Left kidney (tissue), 8 donors: Measurements from ENCODE around the gene PTCD3. TPM values are rescaled to one million over a fixed set of nuclear protein-coding genes. Genes with fewer than 3 reads are reported as not detected.

Source experiments
- DNase-seq: peaks from one replicate; pipeline ENCODE4 v3.0.0-alpha.2; 2013
- long read RNA-seq, 8 donors: transcript quantifications; one replicate each; lab custom pipeline, GENCODE V29; 2026
- polyA plus RNA-seq: library from polyadenylated mRNA; unstranded; fragments of 120-200 nt; gene quantifications from one replicate; pipeline ENCODE4 v1.2.1, GENCODE V29; 2013; ENCODE audit not compliant: insufficient read length

Gene PTCD3
- 182 TPM for polyA plus RNA-seq
- long read RNA-seq, donor 1, full-length matches to known transcripts, result 4 of 24 reads
- long read RNA-seq, donor 1, partial matches to known transcripts, result 20 of 24 reads
- long read RNA-seq, donor 1, other reads (novel, unspliced or antisense), result 0 of 24 reads
- long read RNA-seq, donor 2, full-length matches to known transcripts, result 10 of 139 reads
- long read RNA-seq, donor 2, partial matches to known transcripts, result 116 of 139 reads
- long read RNA-seq, donor 2, other reads (novel, unspliced or antisense), result 13 of 139 reads
- long read RNA-seq, donor 3, full-length matches to known transcripts, result 6 of 36 reads
- long read RNA-seq, donor 3, partial matches to known transcripts, result 30 of 36 reads
- long read RNA-seq, donor 3, other reads (novel, unspliced or antisense), result 0 of 36 reads
- long read RNA-seq, donor 4, partial matches to known transcripts, result 0 of 1 reads
- long read RNA-seq, donor 4, other reads (novel, unspliced or antisense), result 0 of 1 reads
- long read RNA-seq, donor 5, full-length matches to known transcripts, result 6 of 152 reads
- long read RNA-seq, donor 5, partial matches to known transcripts, result 126 of 152 reads
- long read RNA-seq, donor 5, other reads (novel, unspliced or antisense), result 20 of 152 reads
- long read RNA-seq, donor 6, full-length matches to known transcripts, result 11 of 59 reads
- long read RNA-seq, donor 6, partial matches to known transcripts, result 48 of 59 reads
- long read RNA-seq, donor 6, other reads (novel, unspliced or antisense), result 0 of 59 reads
- long read RNA-seq, donor 7, full-length matches to known transcripts, result 6 of 56 reads
- long read RNA-seq, donor 7, partial matches to known transcripts, result 45 of 56 reads
- long read RNA-seq, donor 7, other reads (novel, unspliced or antisense), result 5 of 56 reads
- long read RNA-seq, donor 8, full-length matches to known transcripts, result 2 of 7 reads
- long read RNA-seq, donor 8, partial matches to known transcripts, result 5 of 7 reads
- long read RNA-seq, donor 8, other reads (novel, unspliced or antisense), result 0 of 7 reads

DNA sequence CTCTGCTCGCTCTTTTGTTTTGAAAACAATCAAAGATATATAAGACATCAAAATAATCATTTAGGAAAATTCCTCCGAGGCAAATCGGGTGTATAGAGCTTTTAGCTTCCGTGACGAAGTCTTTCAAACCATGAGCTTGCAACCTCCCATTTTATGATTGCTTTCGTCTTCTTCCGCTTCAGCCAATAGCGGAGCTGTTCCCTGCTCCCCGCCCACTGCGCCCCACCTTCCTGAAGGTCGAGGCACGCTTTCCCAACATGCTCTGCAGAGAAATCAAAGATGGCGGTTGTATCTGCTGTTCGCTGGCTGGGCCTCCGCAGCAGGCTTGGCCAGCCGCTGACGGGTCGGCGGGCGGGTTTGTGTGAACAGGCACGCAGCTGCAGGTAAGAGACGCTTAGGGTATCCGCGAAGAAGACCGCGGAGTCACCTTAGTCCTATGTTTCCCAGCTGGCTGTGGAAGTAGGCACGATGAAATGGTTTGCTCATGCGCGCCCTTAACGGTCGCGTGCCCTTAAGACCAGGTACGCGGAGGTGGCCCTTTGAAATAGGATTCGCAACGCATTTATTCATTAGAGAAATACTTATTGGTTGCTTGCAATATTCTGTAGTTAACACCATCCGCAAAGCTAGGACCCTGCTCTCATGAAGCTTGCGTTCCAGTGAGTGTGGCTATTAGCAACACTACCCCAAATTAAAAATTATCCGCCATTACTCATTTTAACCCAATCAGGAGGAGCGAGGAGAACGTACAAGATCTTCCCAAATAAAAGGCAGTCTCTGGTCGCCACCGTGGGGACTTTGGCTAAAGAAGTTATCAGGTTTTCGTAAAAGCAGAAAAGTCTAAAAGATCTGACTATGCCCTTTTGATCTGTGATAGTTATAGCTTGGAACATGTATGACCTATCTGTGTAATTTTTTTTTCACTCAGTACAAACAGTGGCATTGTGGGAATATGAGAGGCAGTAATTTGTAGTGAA is at the start of gene PTCD3:
TSS of gene PTCD3 (plus strand) at position 267 of the 977 bp plus-strand sequence. CDS start at position 280, 13 bp downstream.
- peak; percentile 95 for DNase-seq

DNA sequence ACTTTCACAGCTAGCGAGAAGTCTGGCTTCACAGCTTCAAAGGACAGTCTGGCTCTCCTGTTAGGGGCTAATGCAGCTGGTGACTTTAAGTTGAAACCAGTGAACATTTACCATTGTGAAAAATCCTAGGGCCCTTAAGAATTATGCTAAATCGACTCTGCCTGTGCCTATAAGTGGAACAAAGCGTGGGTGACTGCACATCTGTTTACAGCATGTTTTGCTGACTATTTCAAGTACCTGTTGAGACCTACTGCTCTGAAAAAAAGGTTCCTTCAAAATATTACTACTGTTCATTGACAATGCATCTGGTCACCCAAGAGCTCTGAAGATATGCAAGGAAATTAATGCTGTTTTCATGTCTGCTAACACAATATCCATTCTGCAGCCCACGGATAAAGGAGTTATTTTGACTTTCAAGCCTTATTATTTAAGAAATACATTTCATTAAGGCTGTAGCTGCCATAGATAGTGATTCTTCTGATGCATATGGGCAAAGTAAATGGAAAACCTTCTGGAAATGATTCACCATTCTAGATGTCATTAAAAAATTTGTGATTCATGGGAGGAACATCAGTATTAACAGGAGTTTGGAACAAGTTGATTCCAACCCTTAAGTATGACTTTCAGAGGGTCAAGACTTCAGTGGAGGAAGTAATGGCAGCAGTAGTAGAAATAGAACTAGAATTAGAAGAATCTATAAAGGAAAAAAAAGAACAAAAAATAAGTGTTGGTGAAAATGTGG is 49.3 kb upstream of the PTCD3 start:
- no peak for DNase-seq

DNA sequence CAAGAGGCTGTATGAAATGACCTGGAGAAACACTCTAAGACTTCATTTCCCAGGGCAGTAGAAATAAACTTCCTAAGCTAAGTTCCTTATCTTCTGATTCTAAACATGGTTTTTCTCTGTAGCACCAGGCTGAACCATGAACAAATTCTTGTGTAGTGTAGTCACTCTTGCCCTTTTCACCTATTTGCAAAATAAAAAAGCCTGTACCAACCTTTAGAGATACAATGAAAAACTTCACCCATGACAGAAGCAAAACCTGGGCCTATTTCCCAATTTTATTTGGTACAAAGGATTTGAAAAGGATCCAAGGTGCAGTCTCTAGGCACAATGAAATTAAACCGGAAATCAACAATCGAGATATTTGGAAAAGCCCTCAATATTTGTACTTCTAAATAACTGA is 44.0 kb upstream of the PTCD3 start:
- no peak for DNase-seq

DNA sequence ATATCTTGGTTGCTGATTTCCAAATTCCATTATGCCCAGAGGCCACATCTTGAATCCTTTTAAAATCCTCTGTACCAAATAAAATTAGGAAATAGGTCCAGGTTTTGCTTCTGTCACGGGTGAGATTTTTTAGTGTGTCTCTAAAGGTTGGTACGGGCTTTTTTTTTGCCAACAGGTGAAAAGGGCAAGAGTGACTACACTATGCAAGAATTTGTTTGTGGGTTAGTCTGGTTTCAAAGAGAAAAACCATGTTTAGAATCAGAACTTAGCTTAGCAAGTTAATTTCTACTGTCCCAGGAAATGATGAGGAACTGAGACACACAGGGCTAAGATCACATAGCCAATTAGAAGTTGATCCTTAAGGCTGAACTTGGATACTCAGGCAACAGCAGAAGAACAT is 42.0 kb upstream of the PTCD3 start:
- no peak for DNase-seq

DNA sequence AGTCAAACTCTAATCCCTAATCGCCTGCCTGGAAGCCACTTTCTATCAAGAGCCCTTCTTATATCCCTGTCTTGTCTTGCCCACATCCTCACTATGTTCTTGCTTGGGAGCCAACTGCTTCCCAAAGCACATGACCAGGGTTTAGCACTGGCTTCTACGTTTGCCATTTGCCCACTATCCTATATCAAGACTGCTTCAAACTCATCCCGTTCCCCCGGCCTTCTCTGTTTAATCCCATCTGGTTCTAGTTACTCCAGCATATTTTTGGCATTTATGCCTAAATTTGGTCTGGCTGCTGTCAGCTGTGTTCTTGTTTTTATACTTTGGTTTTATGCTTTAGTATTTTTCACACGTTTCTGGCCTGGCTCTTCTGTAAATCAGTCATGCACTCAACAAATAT is 40.5 kb upstream of the PTCD3 start:
- DNase-seq, result no peak

DNA sequence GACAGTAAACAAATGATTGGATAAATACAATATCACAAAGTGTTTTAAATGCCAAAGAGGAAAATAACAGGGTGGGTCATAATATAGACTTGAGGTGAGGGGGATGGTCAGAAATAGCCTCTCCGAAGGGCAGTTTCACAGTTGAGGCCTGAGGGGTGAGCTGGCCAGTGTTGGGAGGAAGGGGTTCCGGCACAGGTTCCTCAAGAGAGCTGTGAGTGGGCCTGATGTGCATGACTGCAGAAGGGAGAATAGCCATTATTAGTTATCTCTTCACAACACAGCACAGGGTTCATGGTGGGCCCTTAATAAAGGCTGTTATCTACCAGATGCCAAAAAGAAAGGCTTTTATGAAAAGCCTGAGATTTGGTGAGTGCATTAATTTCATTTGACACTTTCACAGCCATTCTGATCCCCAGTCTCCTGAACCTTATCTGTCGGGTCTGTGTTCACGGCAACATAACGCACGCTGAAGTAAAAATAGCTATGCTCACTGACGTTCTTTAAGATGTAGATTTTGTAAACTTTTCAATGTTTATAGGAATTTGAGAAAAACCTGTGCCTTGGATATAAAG is 39.9 kb upstream of the PTCD3 start:
- no peak for DNase-seq

DNA sequence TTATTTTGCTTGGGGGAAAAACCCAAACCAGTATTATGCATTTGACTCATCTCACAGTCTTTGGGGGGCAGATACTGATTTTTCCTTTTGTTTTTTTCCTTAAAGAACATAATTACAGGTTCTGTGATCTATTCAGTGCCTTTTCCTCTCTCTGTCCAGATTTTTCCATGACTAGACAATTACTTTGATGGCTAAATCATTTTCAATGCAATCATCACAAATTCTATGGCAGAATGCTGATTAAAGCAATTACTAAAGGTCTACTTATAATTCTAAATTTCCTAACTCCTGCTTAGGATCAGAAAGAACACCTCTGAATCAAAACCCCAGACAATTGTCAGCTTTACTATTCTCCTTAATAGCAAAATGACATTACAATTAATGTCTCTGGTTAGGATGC is 39.1 kb upstream of the PTCD3 start:
- DNase-seq, result no peak

DNA sequence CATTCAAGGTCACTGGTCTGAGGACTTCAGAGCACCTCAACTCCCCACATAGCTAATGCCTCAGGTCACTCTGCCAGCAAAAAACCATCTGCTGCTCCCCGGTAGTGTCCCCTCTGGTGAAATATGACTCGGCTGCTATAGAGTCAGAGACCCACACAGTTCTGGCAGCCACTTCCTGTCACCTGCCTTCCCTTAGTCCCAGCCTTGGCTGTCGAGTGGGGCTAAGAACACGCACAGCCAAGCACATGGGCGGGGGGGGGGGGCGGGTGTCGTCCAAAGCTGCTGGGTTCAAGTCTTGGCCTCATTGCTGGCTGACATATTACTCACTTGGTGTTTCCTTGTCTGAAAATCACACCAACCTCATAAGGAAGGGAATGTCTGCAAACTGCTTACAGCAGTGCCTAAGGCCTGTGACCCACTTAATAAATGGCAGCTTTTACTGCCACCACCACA is 37.9 kb upstream of the PTCD3 start:
- DNase-seq, result no peak

DNA sequence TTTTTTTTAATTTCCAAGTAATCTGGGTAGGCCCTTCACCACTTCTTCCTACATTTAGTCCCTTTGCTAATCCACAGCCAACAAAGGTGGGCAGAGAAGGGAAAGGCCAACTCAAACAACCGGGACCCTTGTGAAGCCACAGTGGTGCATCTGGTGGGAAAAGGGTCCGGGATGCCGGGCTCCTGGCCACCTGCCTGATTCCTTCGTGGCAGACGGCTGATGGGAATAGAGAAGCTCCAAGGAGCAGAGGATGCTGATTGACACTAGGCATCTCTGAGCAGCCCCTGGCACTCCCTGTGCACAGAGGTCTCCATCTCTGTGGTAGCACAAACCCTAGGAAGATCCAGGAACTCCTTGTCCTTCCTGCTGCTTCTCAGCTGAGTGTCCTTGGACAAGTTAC is 37.4 kb upstream of the PTCD3 start:
- DNase-seq, result no peak

DNA sequence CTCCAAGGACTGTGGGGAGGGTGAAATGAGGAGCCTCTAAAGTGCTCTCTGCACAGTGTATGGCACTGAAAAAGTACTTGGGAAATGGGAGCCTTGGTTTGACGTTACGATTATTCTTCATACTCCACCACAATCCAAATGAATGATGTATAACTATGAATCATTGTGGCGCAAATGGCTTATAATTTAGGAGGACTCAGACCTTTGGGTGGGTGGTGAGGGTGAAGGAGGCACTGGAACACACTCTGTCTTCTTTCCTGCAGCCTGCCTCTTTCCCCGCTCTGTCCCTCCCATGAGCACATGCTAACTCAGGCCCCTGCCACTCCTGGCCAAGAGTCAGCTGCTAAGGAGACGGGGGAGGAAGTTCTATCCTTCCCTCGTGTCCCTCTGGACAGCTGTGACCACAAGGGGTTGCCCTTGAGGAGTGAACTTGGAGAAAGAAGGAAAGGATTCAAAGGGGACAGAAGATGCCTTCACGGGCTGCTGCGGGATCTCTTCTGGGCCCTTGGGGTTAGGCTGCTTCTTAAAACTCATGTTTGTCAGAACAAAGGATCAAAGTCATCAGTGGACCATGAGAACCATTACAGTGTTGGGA is 36.8 kb upstream of the PTCD3 start:
- no peak for DNase-seq

DNA sequence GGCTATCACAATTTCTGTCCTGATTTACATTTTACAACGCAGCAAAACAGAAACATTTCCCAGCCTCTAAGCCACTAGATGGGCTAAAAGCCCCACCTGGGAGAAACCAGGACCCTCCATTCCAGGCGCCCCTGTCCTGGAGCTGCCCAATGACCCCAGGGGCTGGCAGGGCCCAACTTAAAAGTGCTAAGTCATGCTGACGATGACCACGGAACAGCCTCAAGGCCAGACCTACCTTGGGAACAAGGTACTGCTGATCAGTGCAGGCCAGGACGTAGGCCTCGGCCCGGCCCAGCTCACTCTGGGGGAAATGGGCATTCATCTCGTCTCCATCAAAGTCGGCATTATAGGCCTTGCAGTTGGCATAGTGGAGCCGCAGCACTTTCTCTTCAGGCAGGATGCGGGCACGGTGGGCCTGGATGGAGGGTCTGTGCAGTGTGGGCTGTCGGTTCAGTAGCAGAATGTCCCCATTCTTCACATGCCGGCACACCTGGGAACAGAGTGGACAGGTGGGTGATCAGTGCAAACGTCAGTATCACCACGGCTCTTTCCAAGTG is 36.2 kb upstream of the PTCD3 start:
- DNase-seq, result no peak

DNA sequence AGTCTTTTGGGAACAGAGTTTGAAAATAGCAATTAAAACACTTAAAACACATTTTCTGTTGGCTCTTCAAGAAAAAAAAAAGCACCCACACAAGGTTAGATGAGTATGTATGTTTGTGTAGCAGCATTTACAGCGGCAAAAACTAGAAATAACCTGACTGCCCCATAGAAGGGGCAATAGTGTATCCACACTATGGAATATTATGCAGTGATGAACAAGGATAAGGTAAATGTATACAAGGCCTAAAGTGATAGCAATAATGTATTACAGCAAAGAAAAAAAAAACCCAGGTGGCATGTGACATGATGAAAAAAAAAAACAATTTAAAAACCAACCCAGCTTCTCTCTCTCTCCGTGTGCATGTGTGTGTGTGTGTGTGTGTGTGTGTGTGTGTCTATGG is 35.2 kb upstream of the PTCD3 start:
- DNase-seq, result no peak

DNA sequence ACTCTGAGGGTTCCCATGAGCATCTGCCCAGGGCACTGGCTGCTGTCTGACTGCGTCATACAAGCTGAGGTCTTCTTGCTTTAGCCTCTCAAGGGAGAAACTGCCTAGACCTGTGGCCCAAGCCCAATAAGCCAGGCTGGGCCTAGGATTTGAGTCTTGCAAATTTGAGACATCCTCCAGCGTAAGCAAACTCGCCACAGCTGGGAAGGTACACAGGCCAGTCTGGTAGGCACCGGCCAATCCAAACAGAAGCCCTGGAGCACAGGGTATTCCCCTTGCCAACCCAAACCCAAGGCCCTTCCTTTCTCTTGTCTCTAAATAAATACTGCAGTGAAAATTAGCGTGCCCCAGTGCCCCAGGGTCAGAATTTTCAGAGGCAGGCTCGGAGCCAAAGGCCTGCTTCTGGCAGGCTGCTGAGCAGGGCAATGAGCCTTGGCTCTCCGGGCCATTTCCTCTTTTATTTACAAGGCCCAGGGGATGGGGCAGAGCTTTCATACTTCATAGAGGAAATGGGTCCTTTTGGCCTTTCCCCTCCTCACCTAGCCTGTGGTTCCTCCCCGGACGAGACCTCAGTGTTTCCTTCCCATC is 33.7 kb upstream of the PTCD3 start:
- peak; percentile 14 for DNase-seq

DNA sequence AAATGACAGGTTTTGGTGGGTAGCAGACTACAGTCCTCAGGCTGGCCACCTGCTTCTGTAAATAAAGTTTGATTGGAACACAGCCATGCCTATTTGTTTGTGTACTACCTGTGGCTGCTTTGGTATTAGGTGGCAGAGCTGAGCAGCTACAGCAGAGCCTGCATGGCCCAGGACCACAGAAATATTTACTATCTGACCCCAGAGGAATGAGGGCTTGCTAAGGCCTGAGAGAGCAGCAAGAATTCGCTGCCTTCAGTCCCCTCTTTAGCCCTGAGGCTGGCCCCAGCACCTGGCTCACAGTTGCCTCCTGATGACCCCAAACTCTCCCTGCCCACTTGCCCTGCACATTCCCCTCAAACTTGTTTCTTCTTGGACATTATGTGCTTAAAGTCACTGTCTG is 32.8 kb upstream of the PTCD3 start:
- no peak for DNase-seq

DNA sequence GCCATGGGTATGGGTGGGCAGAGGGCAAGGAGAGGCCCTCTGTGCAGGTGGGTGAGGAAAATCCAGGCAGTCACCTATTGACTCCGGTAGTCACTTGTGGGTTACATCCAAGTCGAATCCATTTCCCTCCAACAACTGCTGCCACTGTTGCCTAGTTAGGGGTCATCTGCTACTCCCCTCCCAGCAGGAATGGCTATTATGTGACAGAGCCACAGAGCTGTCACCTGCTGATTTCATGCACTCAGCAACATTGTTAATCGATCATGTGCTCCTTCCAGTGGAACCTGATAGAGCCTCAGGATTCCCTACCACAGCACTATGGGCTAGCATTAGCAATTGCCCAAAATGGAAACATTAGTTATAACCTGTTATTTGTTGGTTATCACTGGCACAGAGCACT is 31.8 kb upstream of the PTCD3 start:
- no peak for DNase-seq

DNA sequence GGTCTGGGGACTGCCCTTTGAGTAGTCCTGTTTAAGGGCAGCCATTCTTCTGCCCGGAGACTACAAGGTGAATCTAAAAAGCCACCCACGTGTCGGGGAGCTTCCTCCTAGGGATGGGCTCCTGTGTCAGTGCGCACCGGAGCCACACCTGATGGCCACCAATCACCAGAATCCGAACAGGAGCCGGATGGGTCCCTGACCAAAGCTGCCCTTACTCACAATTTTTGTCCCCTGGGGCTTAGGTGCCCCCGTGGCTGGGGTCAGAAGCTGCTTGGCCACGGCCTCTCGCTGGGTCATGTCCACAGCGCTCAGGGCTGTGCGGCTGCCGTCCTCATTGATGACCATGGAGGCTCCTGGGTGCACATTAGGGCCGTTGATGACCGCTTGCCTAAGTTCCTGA is 31.2 kb upstream of the PTCD3 start:
- no peak for DNase-seq

DNA sequence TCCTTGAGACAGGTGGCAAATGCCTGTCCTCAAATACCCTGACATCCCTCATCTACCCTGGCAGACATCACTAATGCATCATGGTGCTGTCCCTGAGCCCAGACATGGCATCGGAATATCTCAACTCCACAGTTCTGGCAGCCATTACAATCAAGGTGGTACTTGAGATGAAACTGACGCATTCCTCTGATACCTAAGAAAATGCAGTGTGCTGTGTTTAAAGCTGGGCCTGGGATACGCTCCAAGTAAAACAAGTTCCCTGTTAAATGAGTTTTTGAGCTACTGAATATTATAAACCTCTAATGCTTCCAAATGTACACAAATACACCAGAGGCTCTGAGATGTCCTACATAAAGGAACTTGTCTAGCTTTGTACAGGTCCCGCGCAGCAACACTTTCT is 30.1 kb upstream of the PTCD3 start:
- DNase-seq, result no peak

DNA sequence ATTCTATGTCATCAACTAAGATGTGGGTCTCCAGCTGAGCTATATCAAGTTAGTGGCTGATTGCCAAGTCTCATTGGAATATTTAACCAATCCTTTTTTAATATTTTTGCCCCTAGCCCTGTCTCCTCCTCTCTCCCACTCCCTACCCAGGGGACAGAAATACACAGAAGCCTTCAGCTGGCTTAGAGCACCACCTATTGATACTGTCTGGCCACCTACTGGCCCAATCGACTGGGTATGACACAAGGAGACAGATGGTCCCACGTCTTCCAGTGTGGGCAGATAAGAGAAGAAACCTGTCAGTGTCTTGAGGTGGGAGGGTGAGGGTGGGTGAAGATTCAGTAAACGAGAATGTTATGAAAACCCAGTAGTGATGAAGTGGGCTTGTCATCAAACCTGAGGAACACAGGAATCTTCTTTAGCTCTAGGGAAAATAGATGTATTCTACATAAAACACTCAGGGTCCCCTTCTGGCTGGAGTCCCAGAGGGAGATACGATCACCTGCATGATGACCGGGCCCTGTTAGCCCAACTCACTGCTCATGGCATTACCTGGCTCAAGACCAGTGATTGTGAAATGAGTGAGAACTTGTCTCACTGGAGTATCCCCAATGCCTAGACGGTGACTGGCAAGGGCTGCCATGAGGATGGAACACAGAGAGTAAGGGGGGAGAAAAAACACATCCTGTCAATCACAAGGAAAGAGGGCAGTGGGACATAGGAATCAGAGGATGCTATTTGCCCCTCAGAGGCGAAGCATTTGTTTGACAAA is 27.1 kb upstream of the PTCD3 start:
- DNase-seq, result peak; percentile 20
